Measurements from ENCODE around the gene CYP2A6.

CYP2A6 gene

GRCh38 chr19:40801426-40802299, 48.6 kb downstream of the CYP2A6 start:
- DNase-seq (ENCODE audit: low read depth): no peak

- DNase-seq (ENCODE audit: low read depth): no peak
Measured at GRCh38 chr19:40800997-40801377, 49.3 kb downstream of the CYP2A6 start.

- no peak for DNase-seq (ENCODE audit: low read depth)
Measured at GRCh38 chr19:40800339-40800996, 49.8 kb downstream of the CYP2A6 start.

- DNase-seq (ENCODE audit: low read depth): peak; percentile 50
Measured at GRCh38 chr19:40799558-40800338, 50.5 kb downstream of the CYP2A6 start.

GRCh38 chr19:40798683-40799557, 51.3 kb downstream of the CYP2A6 start, which contains the start of gene EGLN2:
Gene EGLN2 (plus strand): TSS chr19:40799191. CDS start chr19:40800573, 1,382 bp downstream.
- peak; percentile 99 for DNase-seq (ENCODE audit: low read depth)

- DNase-seq (ENCODE audit: low read depth): peak; percentile 74
Measured at GRCh38 chr19:40797963-40798682, 52.1 kb downstream of the CYP2A6 start.

GRCh38 chr19:40797166-40797962, 52.9 kb downstream of the CYP2A6 start:
- no peak for DNase-seq (ENCODE audit: low read depth)
